ENCODE data around the gene KCNIP3. TPM values are rescaled to one million over a fixed set of nuclear protein-coding genes. Genes with fewer than 3 reads are reported as not detected.

KCNIP3 gene
- total RNA-seq, 1 experiment from 2014 or later, result not detected

- H3K4me1 Mint-ChIP-seq (ENCODE audit: low read depth, unreplicated experiment), result no peaks in the 10 kb centered on the region
- H3K4me3 Mint-ChIP-seq (ENCODE audit: unreplicated experiment), result no peak overlapping the region
- no peaks in the 10 kb centered on the region for H3K36me3 Mint-ChIP-seq (ENCODE audit: insufficient read depth, unreplicated experiment)
- DNase-seq, result peak in 1 of 2 experiments; percentile 44
- no peak overlapping the region for H3K27ac Mint-ChIP-seq (ENCODE audit: unreplicated experiment)
- POLR2A ChIA-PET, result no interaction called here
- Histone ChIP-seq H3K9me3 (no peaks in the 10 kb centered on the region), H3K27me3 (replicated peaks; ENCODE audit: control insufficient read depth, insufficient read depth, low read length) (no peaks in the 10 kb centered on the region; the same call in 1 of the 2 replicates), H3K36me3 (ENCODE audit: control insufficient read depth, insufficient read depth, low read length) (no peaks in the 10 kb centered on the region), H3K4me3 (ENCODE audit: low read depth, low read length) (no peak overlapping the region), H3K4me1 (no peaks in the 10 kb centered on the region)
- TF ChIP-seq CTCF (IDR thresholded peaks at IDR 0.05; ENCODE audit: insufficient read depth in 1 of 2, low read depth in 1 of 2, low read length in 1 of 2, severe bottlenecking in 1 of 2, unreplicated experiment in 1 of 2), result peak; percentile 34 to 58
- no peaks in the 10 kb centered on the region for H3K9me3 Mint-ChIP-seq (ENCODE audit: unreplicated experiment)
- intact Hi-C loops (cut with micrococcal nuclease; ENCODE audit: unreplicated experiment), result no loop called here
- CTCF ChIA-PET, result interaction anchor here (1.2 kb wide), 1 partner anchor 10 kb away, joined by 3 read pairs; no protein-coding TSS in a partner anchor
- BruUV-seq (replicated peaks), result no TSS peak
- peaks cover 32% of the 10 kb centered on the region for H3K27me3 Mint-ChIP-seq (ENCODE audit: insufficient read depth, unreplicated experiment)
Measured at GRCh38 chr2:95379371-95379831, 82.3 kb downstream of the KCNIP3 start.

- CTCF ChIA-PET, result no interaction called here
- Histone ChIP-seq H3K4me1 (no peaks in the 10 kb centered on the region), H3K36me3 (ENCODE audit: control insufficient read depth, insufficient read depth, low read length) (no peaks in the 10 kb centered on the region), H3K27me3 (replicated peaks; ENCODE audit: control insufficient read depth, insufficient read depth, low read length) (no peaks in the 10 kb centered on the region; the same call in 1 of the 2 replicates), H3K4me3 (ENCODE audit: low read depth, low read length) (no peak overlapping the region), H3K9me3 (no peaks in the 10 kb centered on the region)
- H3K9me3 Mint-ChIP-seq (ENCODE audit: unreplicated experiment), result no peaks in the 10 kb centered on the region
- TF ChIP-seq CTCF (IDR thresholded peaks at IDR 0.05; ENCODE audit: insufficient read depth in 1 of 2, low read depth in 1 of 2, low read length in 1 of 2, severe bottlenecking in 1 of 2, unreplicated experiment in 1 of 2), result no peak
- POLR2A ChIA-PET, result no interaction called here
- H3K27ac Mint-ChIP-seq (ENCODE audit: unreplicated experiment), result no peak overlapping the region
- no peaks in the 10 kb centered on the region for H3K36me3 Mint-ChIP-seq (ENCODE audit: insufficient read depth, unreplicated experiment)
- no TSS peak for BruUV-seq (replicated peaks)
- peaks cover 32% of the 10 kb centered on the region for H3K27me3 Mint-ChIP-seq (ENCODE audit: insufficient read depth, unreplicated experiment)
- H3K4me3 Mint-ChIP-seq (ENCODE audit: unreplicated experiment), result no peak overlapping the region
- DNase-seq, result no peak
- intact Hi-C loops (cut with micrococcal nuclease; ENCODE audit: unreplicated experiment), result no loop called here
- no peaks in the 10 kb centered on the region for H3K4me1 Mint-ChIP-seq (ENCODE audit: low read depth, unreplicated experiment)
Measured at GRCh38 chr2:95380280-95380679, 83.1 kb downstream of the KCNIP3 start.

GRCh38 chr2:95380731-95381130 lies 83.6 kb downstream of the KCNIP3 start:
- no peak overlapping the region for H3K27ac Mint-ChIP-seq (ENCODE audit: unreplicated experiment)
- CTCF ChIA-PET, result no interaction called here
- POLR2A ChIA-PET, result no interaction called here

More at GRCh38 chr2:95380731-95381130, 83.6 kb downstream of the KCNIP3 start:
- no peaks in the 10 kb centered on the region for H3K36me3 Mint-ChIP-seq (ENCODE audit: insufficient read depth, unreplicated experiment)
- BruUV-seq (replicated peaks), result no TSS peak
- TF ChIP-seq CTCF (IDR thresholded peaks at IDR 0.05; ENCODE audit: insufficient read depth in 1 of 2, low read depth in 1 of 2, low read length in 1 of 2, severe bottlenecking in 1 of 2, unreplicated experiment in 1 of 2), result no peak
- Histone ChIP-seq H3K4me1 (no peaks in the 10 kb centered on the region), H3K36me3 (ENCODE audit: control insufficient read depth, insufficient read depth, low read length) (no peaks in the 10 kb centered on the region), H3K27me3 (replicated peaks; ENCODE audit: control insufficient read depth, insufficient read depth, low read length) (no peaks in the 10 kb centered on the region; the same call in 1 of the 2 replicates), H3K9me3 (no peaks in the 10 kb centered on the region), H3K4me3 (ENCODE audit: low read depth, low read length) (no peak overlapping the region)
- H3K4me1 Mint-ChIP-seq (ENCODE audit: low read depth, unreplicated experiment), result no peaks in the 10 kb centered on the region
- no peak for DNase-seq
- no peak overlapping the region for H3K4me3 Mint-ChIP-seq (ENCODE audit: unreplicated experiment)
- intact Hi-C loops (cut with micrococcal nuclease; ENCODE audit: unreplicated experiment), result no loop called here
- H3K27me3 Mint-ChIP-seq (ENCODE audit: insufficient read depth, unreplicated experiment), result peaks cover 32% of the 10 kb centered on the region
- no peaks in the 10 kb centered on the region for H3K9me3 Mint-ChIP-seq (ENCODE audit: unreplicated experiment)

Measured in Caco-2 (cell line).